Astrocyte of the cerebellum (primary cell): ENCODE results near the gene TCF21.

ENCODE experiments used
- DNase-seq: peaks from one replicate; pipeline ENCODE4 v3.0.0-alpha.2; 2011; ENCODE audit warnings: low read depth
- H3K4me3 ChIP-seq: 2 replicates; pipeline ENCODE4 v1.5.1; 2011; ENCODE audit warnings: mild to moderate bottlenecking, low read depth, low read length, moderate library complexity
- CTCF ChIP-seq: IDR thresholded peaks from 2 replicates; pipeline ENCODE4 v1.5.1; 2012; ENCODE audit warnings: low read length, low read depth, moderate library complexity, mild to moderate bottlenecking; ENCODE audit errors: missing control alignments
- in situ Hi-C: cut with HindIII; loops from 2 replicates; pipeline ENCODE4 v1.10.0; 2017; ENCODE audit warnings: low sequenced_read_pairs

Gene TCF21

DNA sequence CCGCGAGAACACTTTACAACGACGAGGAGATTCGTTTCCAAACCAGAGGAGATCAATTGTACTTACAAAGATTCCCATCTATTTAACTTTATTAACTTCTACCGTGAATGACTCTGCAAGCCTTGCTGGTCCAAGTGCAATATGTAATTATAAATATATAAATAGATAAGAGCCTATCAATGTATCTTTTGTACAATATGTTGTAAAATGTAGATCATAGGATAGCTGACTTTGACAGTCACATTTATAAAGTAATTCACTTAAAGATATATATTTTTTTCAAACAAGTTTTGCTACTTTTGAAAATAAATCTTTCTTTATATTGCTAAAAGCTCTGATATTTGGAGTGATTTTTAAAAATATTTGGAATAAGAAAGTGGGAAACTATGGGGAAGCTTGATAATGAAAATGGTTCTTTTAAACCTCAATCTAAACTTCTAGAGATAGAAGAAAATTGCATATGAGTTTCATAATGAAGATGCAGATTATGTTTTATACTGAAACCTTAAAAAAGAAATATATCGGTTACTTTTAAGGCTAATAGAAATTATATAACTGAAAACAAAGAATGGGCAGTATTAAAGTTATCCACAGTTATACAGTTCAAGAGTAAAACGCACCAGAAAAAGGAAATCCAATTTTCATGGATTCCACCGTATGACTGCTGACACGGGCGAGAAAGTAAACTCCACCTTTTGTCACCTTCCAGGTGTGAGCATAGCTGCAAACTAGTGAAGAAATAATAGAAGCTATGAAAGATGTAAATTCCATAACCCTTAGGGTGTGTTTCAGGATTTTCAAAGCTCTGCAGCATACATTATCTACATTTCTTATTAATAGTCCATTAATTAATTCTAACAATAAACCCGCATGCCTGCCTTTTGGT is 3.3 kb downstream of the TCF21 start:
- TF ChIP-seq CTCF: no peak
- no peak for DNase-seq
- peak overlapping the region; percentile 35 for H3K4me3 ChIP-seq
- in situ Hi-C loops: no loop called here

DNA sequence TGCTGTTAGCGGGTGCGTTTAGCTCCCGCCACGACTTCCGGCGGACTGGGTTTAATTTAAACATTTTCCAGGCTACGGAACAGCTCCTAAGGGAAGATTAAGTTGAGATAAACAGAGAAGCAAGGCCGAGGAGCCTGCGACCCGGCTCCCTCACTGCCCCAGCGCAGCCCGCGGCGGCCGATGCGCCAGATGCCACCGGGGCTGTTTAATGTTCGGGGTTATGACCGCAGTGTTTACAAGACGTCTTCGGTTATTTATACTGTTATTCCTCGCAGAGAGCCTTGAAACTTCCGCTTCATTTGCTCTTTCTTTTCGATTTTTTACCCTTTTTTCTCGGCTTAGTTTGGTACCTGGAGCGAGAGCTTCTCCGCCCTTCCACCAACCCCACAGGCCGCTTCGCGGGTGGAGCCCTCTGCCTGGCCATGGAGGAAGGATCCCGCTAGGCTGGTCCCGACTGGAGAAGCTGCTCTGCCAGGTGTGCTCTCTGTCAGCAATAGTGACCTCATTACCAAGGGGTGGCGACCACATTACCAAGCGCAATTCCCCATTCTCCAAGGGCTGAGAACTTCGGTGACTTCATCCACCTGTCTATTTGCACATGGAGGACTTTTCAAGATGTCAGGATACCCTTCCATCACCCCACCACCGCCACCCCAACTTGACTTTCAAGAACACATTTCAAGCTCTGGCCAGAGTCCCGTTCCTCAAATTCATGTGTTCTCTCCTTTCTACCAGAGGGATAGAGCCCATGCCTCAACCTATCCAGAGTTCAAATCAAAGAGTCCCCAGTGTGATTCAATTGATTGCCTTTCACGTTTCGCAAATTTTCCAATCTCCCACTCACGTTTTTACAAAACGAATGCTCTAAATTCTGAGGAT is 4.1 kb downstream of the TCF21 start:
- TF ChIP-seq CTCF: no peak
- in situ Hi-C loops: no loop called here
- DNase-seq: no peak
- H3K4me3 ChIP-seq: no peak overlapping the region

- DNase-seq: no peak
- no peak for TF ChIP-seq CTCF
- no peak overlapping the region for H3K4me3 ChIP-seq
- in situ Hi-C loops: no loop called here
These were observed 5.0 kb downstream of the TCF21 start for GRCh38 chr6:133893946-133894345.

DNA sequence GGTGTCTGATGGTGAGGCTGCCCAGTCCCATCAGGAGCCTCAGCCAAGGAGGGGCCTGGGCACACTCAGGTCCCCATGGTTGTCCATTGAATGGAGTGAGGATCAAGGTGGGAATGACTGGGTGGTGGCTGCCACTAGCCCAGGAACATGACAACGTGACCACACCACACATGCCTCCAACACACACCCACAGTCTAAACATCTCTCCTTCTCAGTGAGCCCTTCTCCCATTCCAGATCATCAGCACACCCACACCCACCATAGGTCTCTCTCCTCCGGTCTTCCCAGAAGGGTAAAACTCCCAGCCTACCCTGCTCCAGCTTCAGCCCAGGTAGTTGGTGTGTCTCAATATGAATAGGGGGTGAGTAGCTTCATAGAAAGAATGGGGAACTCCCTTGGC is 5.5 kb downstream of the TCF21 start:
- no peak overlapping the region for H3K4me3 ChIP-seq
- DNase-seq: no peak
- TF ChIP-seq CTCF: no peak
- in situ Hi-C loops: no loop called here

DNA sequence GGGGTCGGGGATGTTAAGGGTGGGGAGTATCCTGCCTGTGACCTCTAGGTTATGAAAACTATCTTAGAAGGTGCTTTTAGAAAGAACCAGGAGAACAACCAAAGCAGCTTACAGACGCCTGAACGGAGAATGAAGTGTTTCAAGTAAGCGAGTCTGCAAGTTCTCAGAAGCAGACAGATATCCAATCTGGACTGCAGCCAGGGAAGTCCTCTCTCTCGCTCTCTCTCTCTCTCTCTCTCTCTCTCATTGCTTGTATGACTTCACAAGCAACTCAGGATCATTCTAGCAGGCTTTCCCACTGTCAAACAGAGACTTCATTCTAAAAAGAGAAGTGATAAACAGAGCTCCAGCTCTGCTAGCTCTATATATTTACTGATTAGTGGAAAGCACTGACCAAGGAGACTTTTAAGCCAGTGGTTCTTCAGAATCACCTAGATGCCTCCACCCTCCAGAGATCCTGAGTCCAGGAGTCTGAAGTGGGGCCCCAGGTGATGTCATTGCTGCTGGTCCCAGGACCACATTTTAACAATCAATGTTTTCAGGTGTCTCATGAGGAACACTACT is 6.0 kb downstream of the TCF21 start:
- no peak overlapping the region for H3K4me3 ChIP-seq
- TF ChIP-seq CTCF: no peak
- DNase-seq: no peak
- in situ Hi-C loops: no loop called here

- H3K4me3 ChIP-seq: peak overlapping the region; percentile 30
- no peak for DNase-seq
- in situ Hi-C loops: no loop called here
- peak; percentile 21 for TF ChIP-seq CTCF
These were observed 6.8 kb downstream of the TCF21 start for GRCh38 chr6:133895573-133896343.
